H1 (cell line): ENCODE results near the gene TRNP1. TPM values are rescaled to one million over a fixed set of nuclear protein-coding genes. Genes with fewer than 3 reads are reported as not detected.
A peak's percentile ranks its signal among the peaks of the same experiment; 100 is the strongest.

Experiments used
- CTCF ChIA-PET: fragments of 300-600 bp; sonication (Branson Sonifier 250); formaldehyde crosslinking; loops from one replicate; lab custom pipeline; 2021; ENCODE audit not compliant: partially characterized antibody; lab: Charles Lee
- POLR2A ChIA-PET: fragments of 300-600 bp; sonication (Branson Sonifier 250); formaldehyde crosslinking; loops from one replicate; lab custom pipeline; 2021; ENCODE audit warnings: inconsistent platforms; ENCODE audit not compliant: partially characterized antibody; lab: Charles Lee
- DNase-seq, 2 experiments: peaks; one replicate each; pipeline versions ENCODE4 v3.0.0 to v3.0.0-alpha.2; 2010 to 2022; ENCODE audit warnings: low spot score in 2 of 2, low read depth in 1 of 2, mixed read lengths in 1 of 2
- FAIRE-seq: peaks from 2 replicates; lab custom pipeline; 2011; peaks lifted over from hg19 to GRCh38; lab: Jason Lieb, UNC
- H2AFZ ChIP-seq: 2 replicates; pipeline ENCODE4 v1.8.1; 2012; ENCODE audit warnings: low read length, inconsistent platforms
- H2AK5ac ChIP-seq: 2 replicates; pipeline ENCODE4 v1.6.1; 2013; ENCODE audit warnings: low read depth, low read length
- H2BK120ac ChIP-seq: replicated peaks from 2 replicates; pipeline ENCODE3; 2013; ENCODE audit warnings: low read depth, low read length, inconsistent platforms
- H2BK12ac ChIP-seq: 2 replicates; pipeline ENCODE4 v1.6.1; 2013; ENCODE audit warnings: low read depth, low read length
- H2BK15ac ChIP-seq: 2 replicates; pipeline ENCODE4 v1.6.1; 2013; ENCODE audit warnings: low read length
- H2BK20ac ChIP-seq: 2 replicates; pipeline ENCODE4 v1.6.1; 2013; ENCODE audit warnings: low read length
- H2BK5ac ChIP-seq: 2 replicates; pipeline ENCODE4 v1.6.1; 2013; ENCODE audit warnings: low read depth, low read length
- H3K14ac ChIP-seq: 2 replicates; pipeline ENCODE4 v1.6.1; 2013; ENCODE audit warnings: inconsistent platforms; ENCODE audit not compliant: insufficient read length
- H3K18ac ChIP-seq: 2 replicates; pipeline ENCODE4 v1.6.1; 2013; ENCODE audit warnings: low read length; ENCODE audit errors: extremely low read depth
- H3K23ac ChIP-seq: 2 replicates; pipeline ENCODE4 v1.6.1; 2013; ENCODE audit warnings: inconsistent platforms; ENCODE audit not compliant: insufficient read length
- H3K23me2 ChIP-seq: 2 replicates; pipeline ENCODE4 v1.6.1; 2013; ENCODE audit warnings: low read depth, low read length
- H3K27ac ChIP-seq: 2 replicates; pipeline ENCODE4 v1.6.1; 2011; ENCODE audit warnings: low read depth, low read length, inconsistent platforms
- H3K27me3 ChIP-seq, 4 experiments: replicated peaks in 1 of 4; 1 replicate in 1 of 4; 2 replicates in 3 of 4; pipeline versions ENCODE4 v1.6.1 to v1.8.1; 2011 to 2013; ENCODE audit warnings: low read length in 3 of 4, mild to moderate bottlenecking in 3 of 4, inconsistent platforms in 2 of 4, mixed read lengths in 2 of 4, moderate library complexity in 1 of 4; ENCODE audit not compliant: control insufficient read depth in 3 of 4, insufficient read depth in 3 of 4; ENCODE audit errors: extremely low read depth in 1 of 4
- H3K36me3 ChIP-seq, 4 experiments: 2 replicates each; pipeline versions ENCODE4 v1.6.1 to v1.8.1; 2011 to 2013; ENCODE audit warnings: mild to moderate bottlenecking in 4 of 4, low read length in 3 of 4, moderate library complexity in 2 of 4, control low read depth in 1 of 4, inconsistent platforms in 1 of 4; ENCODE audit not compliant: insufficient read depth in 4 of 4, control insufficient read depth in 2 of 4
- H3K4ac ChIP-seq: replicated peaks from 2 replicates; pipeline ENCODE3; 2013; ENCODE audit warnings: low read length, low read depth, mixed read lengths, inconsistent platforms; ENCODE audit not compliant: insufficient read length
- H3K4me1 ChIP-seq, 4 experiments: replicated peaks in 1 of 4; 1 replicate in 1 of 4; 2 replicates in 3 of 4; pipeline versions ENCODE4 v1.6.1 to v1.8.1; 2011 to 2013; ENCODE audit warnings: low read length in 3 of 4, inconsistent platforms in 2 of 4, mixed read lengths in 1 of 4; ENCODE audit not compliant: insufficient read depth in 4 of 4, control insufficient read depth in 3 of 4
- H3K4me2 ChIP-seq, 2 experiments: 2 replicates each; pipeline versions ENCODE4 v1.6.1 to v1.8.1; 2011 to 2013; ENCODE audit warnings: low read depth in 2 of 2, low read length in 2 of 2, control low read depth in 1 of 2, inconsistent platforms in 1 of 2, mild to moderate bottlenecking in 1 of 2; ENCODE audit not compliant: insufficient read depth in 1 of 2
- H3K4me3 ChIP-seq, 4 experiments: fragments of 200-600, 300-600 bp in 1 of 4; sonication (generic), shearing (Covaris generic), sonication (Bioruptor Twin) in 1 of 4; 2 replicates each; pipeline versions ENCODE4 v1.5.1 to v1.8.1; 2011 to 2016; ENCODE audit warnings: low read length in 4 of 4, low read depth in 3 of 4, control low read depth in 2 of 4, inconsistent platforms in 2 of 4, mild to moderate bottlenecking in 2 of 4, mixed read lengths in 1 of 4, moderate library complexity in 1 of 4; ENCODE audit not compliant: insufficient read depth in 2 of 4; ENCODE audit errors: extremely low read depth in 1 of 4
- H3K56ac ChIP-seq: replicated peaks from 2 replicates; pipeline ENCODE3; 2013; ENCODE audit warnings: low read depth, mild to moderate bottlenecking, mixed read lengths, low read length, inconsistent platforms; ENCODE audit not compliant: insufficient read length
- H3K79me1 ChIP-seq: 2 replicates; pipeline ENCODE4 v1.6.1; 2013; ENCODE audit warnings: low read depth, low read length, control low read depth
- H3K79me2 ChIP-seq, 2 experiments: 2 replicates each; pipeline versions ENCODE4 v1.6.1 to v1.8.1; 2012 to 2013; ENCODE audit warnings: low read length in 2 of 2, mild to moderate bottlenecking in 2 of 2, inconsistent platforms in 1 of 2; ENCODE audit not compliant: insufficient read depth in 2 of 2, control insufficient read depth in 1 of 2
- H3K9ac ChIP-seq, 4 experiments: replicated peaks in 1 of 4; 1 replicate in 1 of 4; 2 replicates in 3 of 4; pipeline versions ENCODE4 v1.6.1 to v1.8.1; 2011 to 2013; ENCODE audit warnings: low read depth in 3 of 4, low read length in 3 of 4, control low read depth in 2 of 4, mild to moderate bottlenecking in 2 of 4, moderate library complexity in 2 of 4, inconsistent platforms in 1 of 4; ENCODE audit errors: extremely low read depth in 1 of 4
- H3K9me3 ChIP-seq, 2 experiments: 2 replicates each; pipeline versions ENCODE4 v1.6.1 to v1.8.1; 2012 to 2013; ENCODE audit warnings: mild to moderate bottlenecking in 2 of 2, moderate library complexity in 2 of 2, control low read depth in 1 of 2, inconsistent platforms in 1 of 2, low read depth in 1 of 2, low read length in 1 of 2, mixed read lengths in 1 of 2; ENCODE audit not compliant: insufficient read depth in 2 of 2
- H4K20me1 ChIP-seq, 2 experiments: replicated peaks in 1 of 2; 2 replicates each; pipeline versions ENCODE3 to v1.8.1; 2011 to 2013; ENCODE audit warnings: inconsistent platforms in 2 of 2, low read length in 2 of 2, mild to moderate bottlenecking in 1 of 2; ENCODE audit not compliant: insufficient read depth in 2 of 2, control insufficient read depth in 1 of 2
- H4K5ac ChIP-seq: 2 replicates; pipeline ENCODE4 v1.6.1; 2013; ENCODE audit warnings: low read length, low read depth, mixed read lengths, inconsistent platforms; ENCODE audit not compliant: insufficient read length
- H4K8ac ChIP-seq: 2 replicates; pipeline ENCODE4 v1.8.0; 2013; ENCODE audit warnings: mild to moderate bottlenecking, moderate library complexity, low read length, inconsistent platforms; ENCODE audit not compliant: insufficient read depth; ENCODE audit errors: extremely low read depth
- H4K91ac ChIP-seq: replicated peaks from 2 replicates; pipeline ENCODE3; 2013; ENCODE audit warnings: low read length, mixed read lengths, inconsistent platforms; ENCODE audit not compliant: insufficient read length
- BRCA1 ChIP-seq: IDR thresholded peaks from 2 replicates; pipeline ENCODE4 v1.6.1; 2012; ENCODE audit warnings: low read depth, low read length, improper control_type of control experiment
- EGR1 ChIP-seq: IDR thresholded peaks from 2 replicates; pipeline ENCODE4 v1.6.1; 2011; ENCODE audit warnings: low read depth, low read length, borderline replicate concordance
- GTF2F1 ChIP-seq: IDR thresholded peaks from 2 replicates; pipeline ENCODE4 v1.6.1; 2012; ENCODE audit warnings: low read depth, low read length, improper control_type of control experiment, borderline replicate concordance
- JUN ChIP-seq: IDR thresholded peaks from 2 replicates; pipeline ENCODE4 v1.6.1; 2011; ENCODE audit warnings: low read depth, mild to moderate bottlenecking, improper control_type of control experiment, low read length
- TEAD4 ChIP-seq: IDR thresholded peaks from 2 replicates; pipeline ENCODE4 v1.6.1; 2012; ENCODE audit warnings: low read depth, low read length, inconsistent platforms, mixed read lengths
- WGBS, 2 experiments: shearing (Covaris generic) in 1 of 2; methylation state at CpG; one replicate each; pipeline versions ENCODE4 v1.1.6 to v1.1.7; 2013 to 2015; ENCODE audit warnings: low lambda C conversion rate in 2 of 2, mixed read lengths in 2 of 2, inconsistent platforms in 1 of 2, low coverage in 1 of 2, missing lambda C conversion rate in 1 of 2; ENCODE audit not compliant: insufficient replicate concordance in 2 of 2, insufficient coverage in 1 of 2, insufficient read length in 1 of 2; ENCODE audit errors: extremely low coverage in 1 of 2, missing lambda C conversion rate in 1 of 2; 5-methylcytosine and 5-hydroxymethylcytosine counted together
- polyA plus RNA-seq, 7 experiments: library from polyadenylated mRNA; depleted of rRNA in 3 of 7; stranded (reverse) in 5 of 7; unstranded in 2 of 7; fragments of >200 nt in 5 of 7; fragments of 200-250 nt in 2 of 7; gene quantifications; 1 replicate in 5 of 7; 2 replicates in 1 of 7; 4 replicates in 1 of 7; pipeline versions ENCODE4 v1.2.1 to v1.2.3, GENCODE V29; 2011 to 2013; ENCODE audit warnings: missing spikeins in 2 of 7, mixed read lengths in 2 of 7
- total RNA-seq: library from RNA; stranded (reverse); fragmentation: NEBNext Ultra II Directional; extraction: Animal tissue kit (Norgen Biotek cat#: 25700); gene quantifications from 2 replicates; pipeline ENCODE4 v1.2.1, GENCODE V29; 2021

The TRNP1 gene
- total and polyA plus RNA-seq, 2 of the 8 experiments (the other 6 are each of a cell fraction or from before 2014, with no cell fraction given): 51.7 to 102 TPM

GRCh38 chr1:27003745-27004470 lies 10.4 kb downstream of the TRNP1 start:
- H3K36me3 ChIP-seq: peaks cover 17 to 56% (median 21%) of the 10 kb centered on the region in 4 experiments
- ChIA-PET CTCF (interaction anchor here (1.1 to 12.9 kb wide), 6 partner anchors 7 to 94 kb away, joined by 3 to 133 read pairs (median 8); partner anchors contain the start of gene TRNP1), POLR2A (interaction anchor here (0.6 to 58.9 kb wide), 16 partner anchors 3 to 143 kb away, joined by 3 to 1829 read pairs (median 6); partner anchors contain the start of genes KDF1, TENT5B and TRNP1)
- H3K23ac ChIP-seq: no peak overlapping the region
- H3K4me3 ChIP-seq: no peak overlapping the region
- peak overlapping the region; percentile 41 for H2AK5ac ChIP-seq
- no peak overlapping the region for H3K4ac ChIP-seq
- peak in 1 of 2 experiments; percentile 56 for DNase-seq
- no peak overlapping the region for H4K5ac ChIP-seq
- H3K4me1 ChIP-seq: peaks cover 30 to 66% (median 50%) of the 10 kb centered on the region in 4 experiments
- peak overlapping the region; percentile 88; the same call in 1 of the 2 replicates for H2BK20ac ChIP-seq
- peak overlapping the region; percentile 65; the same call in 1 of the 2 replicates for H3K18ac ChIP-seq
- no peak overlapping the region for H3K56ac ChIP-seq
- H2BK5ac ChIP-seq: peak overlapping the region; percentile 99
- peaks cover 0 to 50% of the 10 kb centered on the region in 2 experiments; a peak in 2 of 4 replicates for H3K79me2 ChIP-seq
- H4K8ac ChIP-seq: no peak overlapping the region
- H2BK120ac ChIP-seq: no peak overlapping the region
- H3K79me1 ChIP-seq: peaks cover 17% of the 10 kb centered on the region
- no peak overlapping the region; the same call in 1 of the 2 replicates for H2BK15ac ChIP-seq
- 0 out of 4 replicates have a peak overlapping the region, but pooled peaks of 1 of the 2 experiments have one; percentile 0 for H3K4me2 ChIP-seq
- no peaks in the 10 kb centered on the region for H3K9me3 ChIP-seq
- no peak overlapping the region for H3K14ac ChIP-seq
- peak overlapping the region; percentile 93; the same call in 1 of the 2 replicates for H3K27ac ChIP-seq
- FAIRE-seq: no peak
- H4K91ac ChIP-seq: peak overlapping the region; percentile 2
- no peak overlapping the region for H2AFZ ChIP-seq
- H3K23me2 ChIP-seq: no peaks in the 10 kb centered on the region
- peaks cover 0 to 4% of the 10 kb centered on the region in 2 experiments for H4K20me1 ChIP-seq
- H3K27me3 ChIP-seq: no peaks in the 10 kb centered on the region
- H2BK12ac ChIP-seq: peak overlapping the region; percentile 68; the same call in 1 of the 2 replicates
- H3K9ac ChIP-seq: no peak overlapping the region
- 82% methylated on average over 7 of the region's 7 CpGs; no CpG with 5 or more reads in 1 of the 2 experiments for WGBS, 2 experiments
- TF ChIP-seq JUN (no peak), TEAD4 (no peak), BRCA1 (no peak), GTF2F1 (no peak), EGR1 (no peak)
